ACHN (cell line): ENCODE measurements around the gene FAM20A.

Experiments used
- DNase-seq: peaks from one replicate; pipeline ENCODE4 v3.0.0-alpha.2; 2015
- in situ Hi-C: cut with HindIII; loops from 2 replicates; pipeline ENCODE4 v1.10.0; 2017; ENCODE audit warnings: low sequenced_read_pairs, low pct_ligation_motif_present, low pct_unique_long_range_greater_than_20kb

Gene FAM20A

GRCh38 chr17:68576137-68576536, 25.0 kb downstream of the FAM20A start:
- no peak for DNase-seq
- in situ Hi-C loops: no loop called here

GRCh38 chr17:68573338-68573737, 27.8 kb downstream of the FAM20A start:
- in situ Hi-C loops: no loop called here
- DNase-seq: no peak

GRCh38 chr17:68572138-68572842, 28.9 kb downstream of the FAM20A start:
- DNase-seq: no peak
- in situ Hi-C loops: no loop called here

- in situ Hi-C loops: no loop called here
- no peak for DNase-seq
Measured at GRCh38 chr17:68570526-68570925, 30.6 kb downstream of the FAM20A start.

- DNase-seq: no peak
- in situ Hi-C loops: no loop called here
Measured at GRCh38 chr17:68569346-68569745, 31.8 kb downstream of the FAM20A start.

GRCh38 chr17:68568581-68568980, 32.6 kb downstream of the FAM20A start:
- DNase-seq: no peak
- in situ Hi-C loops: no loop called here

GRCh38 chr17:68567581-68567980, 33.6 kb downstream of the FAM20A start:
- in situ Hi-C loops: no loop called here

GRCh38 chr17:68567035-68567434, 34.1 kb downstream of the FAM20A start:
- in situ Hi-C loops: no loop called here

More at GRCh38 chr17:68567581-68567980, 33.6 kb downstream of the FAM20A start:
- DNase-seq: no peak

GRCh38 chr17:68566442-68566738, 34.8 kb downstream of the FAM20A start:
- no peak for DNase-seq
- in situ Hi-C loops: no loop called here

More at GRCh38 chr17:68567035-68567434, 34.1 kb downstream of the FAM20A start:
- DNase-seq: no peak

- DNase-seq: no peak
- in situ Hi-C loops: no loop called here
Measured at GRCh38 chr17:68565661-68566441, 35.3 kb downstream of the FAM20A start.

GRCh38 chr17:68564415-68565111, 36.6 kb downstream of the FAM20A start:
- in situ Hi-C loops: no loop called here
- no peak for DNase-seq

- in situ Hi-C loops: no loop called here
- no peak for DNase-seq
Measured at GRCh38 chr17:68562736-68563135, 38.4 kb downstream of the FAM20A start.

GRCh38 chr17:68560966-68561720, 40.0 kb downstream of the FAM20A start:
- DNase-seq: no peak
- in situ Hi-C loops: no loop called here

- in situ Hi-C loops: no loop called here
Measured at GRCh38 chr17:68559316-68559715, 41.9 kb downstream of the FAM20A start.

GRCh38 chr17:68556551-68556950, 44.6 kb downstream of the FAM20A start:
- no peak for DNase-seq
- in situ Hi-C loops: no loop called here

More at GRCh38 chr17:68559316-68559715, 41.9 kb downstream of the FAM20A start:
- no peak for DNase-seq

- in situ Hi-C loops: no loop called here
- no peak for DNase-seq
Measured at GRCh38 chr17:68544111-68544915, 56.9 kb downstream of the FAM20A start.

- in situ Hi-C loops: no loop called here
- DNase-seq: no peak
Measured at GRCh38 chr17:68542698-68543463, 58.3 kb downstream of the FAM20A start.
